Measurements from ENCODE around the gene BTBD16. TPM values are rescaled to one million over a fixed set of nuclear protein-coding genes. Genes with fewer than 3 reads are reported as not detected.

BTBD16 gene
- total RNA-seq, 4 donors from 2014 or later: not detected

- in situ Hi-C loops (cut with MboI; ENCODE audit: low pct_ligation_motif_present in 1 of 4, low pct_unique_long_range_greater_than_20kb in 1 of 4, low sequenced_read_pairs in 3 of 4): no loop called here
- Histone ChIP-seq H3K27ac (no peak overlapping the region), H3K4me3 (no peak overlapping the region), H3K27me3 (no peaks in the 10 kb centered on the region), H3K36me3 (peaks cover 0 to 17% (median 6%) of the 10 kb centered on the region in 4 donors), H3K9me3 (no peaks in the 10 kb centered on the region), H3K4me1 (no peaks in the 10 kb centered on the region)
- DNase-seq: no peak
- intact Hi-C loops (cut with DNase I; ENCODE audit: low total_unique reads): no loop called here
- WGBS, 2 donors (ENCODE audit: low coverage in 1 of 2): 84% methylated on average over 9 of the region's 11 CpGs; no CpG with 5 or more reads in 1 of the 2 donors
- TF ChIP-seq, protein P1, sequence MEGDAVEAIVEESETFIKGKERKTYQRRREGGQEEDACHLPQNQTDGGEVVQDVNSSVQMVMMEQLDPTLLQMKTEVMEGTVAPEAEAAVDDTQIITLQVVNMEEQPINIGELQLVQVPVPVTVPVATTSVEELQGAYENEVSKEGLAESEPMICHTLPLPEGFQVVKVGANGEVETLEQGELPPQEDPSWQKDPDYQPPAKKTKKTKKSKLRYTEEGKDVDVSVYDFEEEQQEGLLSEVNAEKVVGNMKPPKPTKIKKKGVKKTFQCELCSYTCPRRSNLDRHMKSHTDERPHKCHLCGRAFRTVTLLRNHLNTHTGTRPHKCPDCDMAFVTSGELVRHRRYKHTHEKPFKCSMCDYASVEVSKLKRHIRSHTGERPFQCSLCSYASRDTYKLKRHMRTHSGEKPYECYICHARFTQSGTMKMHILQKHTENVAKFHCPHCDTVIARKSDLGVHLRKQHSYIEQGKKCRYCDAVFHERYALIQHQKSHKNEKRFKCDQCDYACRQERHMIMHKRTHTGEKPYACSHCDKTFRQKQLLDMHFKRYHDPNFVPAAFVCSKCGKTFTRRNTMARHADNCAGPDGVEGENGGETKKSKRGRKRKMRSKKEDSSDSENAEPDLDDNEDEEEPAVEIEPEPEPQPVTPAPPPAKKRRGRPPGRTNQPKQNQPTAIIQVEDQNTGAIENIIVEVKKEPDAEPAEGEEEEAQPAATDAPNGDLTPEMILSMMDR (IDR thresholded peaks at IDR 0.05): no peak
- TF ChIP-seq EP300 (IDR thresholded peaks at IDR 0.05; ENCODE audit: low read depth): no peak
- TF ChIP-seq POLR2A (IDR thresholded peaks at IDR 0.05): no peak
- TF ChIP-seq POLR2AphosphoS5 (IDR thresholded peaks at IDR 0.05): no peak
Observed at GRCh38 chr10:122233857-122234348, 37.2 kb upstream of the BTBD16 start.

DNA sequence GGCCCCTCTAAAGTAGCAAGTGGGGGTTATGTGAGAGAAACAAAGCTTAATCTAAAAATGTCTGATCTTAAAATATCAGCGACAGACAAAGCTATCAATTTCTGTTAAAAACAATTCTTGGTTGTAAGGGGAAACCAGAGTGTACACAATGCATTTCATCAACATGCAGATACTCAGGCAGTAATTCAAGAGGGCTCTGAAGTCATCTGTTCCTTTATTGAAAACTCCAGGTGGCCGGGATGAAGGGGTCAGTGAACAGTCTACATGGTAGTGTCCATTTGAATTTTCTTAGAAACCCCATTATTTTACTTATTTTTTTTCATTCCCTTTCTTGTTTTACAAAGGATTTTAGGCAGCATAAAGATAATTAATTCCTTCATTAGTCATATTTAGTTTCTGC lies 36.7 kb upstream of the BTBD16 start:
- TF ChIP-seq POLR2A (IDR thresholded peaks at IDR 0.05): no peak
- no peak for TF ChIP-seq POLR2AphosphoS5 (IDR thresholded peaks at IDR 0.05)
- TF ChIP-seq, protein P1 (IDR thresholded peaks at IDR 0.05): no peak
- no peak for TF ChIP-seq EP300 (IDR thresholded peaks at IDR 0.05; ENCODE audit: low read depth)
- Histone ChIP-seq H3K9me3 (no peaks in the 10 kb centered on the region), H3K4me1 (no peaks in the 10 kb centered on the region), H3K4me3 (no peak overlapping the region), H3K27me3 (no peaks in the 10 kb centered on the region), H3K36me3 (peaks cover 0 to 17% (median 7%) of the 10 kb centered on the region in 4 donors), H3K27ac (no peak overlapping the region)
- 88 to 95% methylated on average over 2 of the region's 2 CpGs for WGBS, 2 donors (ENCODE audit: low coverage in 1 of 2)
- no peak for DNase-seq
- in situ Hi-C loops (cut with MboI; ENCODE audit: low pct_ligation_motif_present in 1 of 4, low pct_unique_long_range_greater_than_20kb in 1 of 4, low sequenced_read_pairs in 3 of 4) (no loop called here), intact Hi-C loops (cut with DNase I; ENCODE audit: low total_unique reads) (no loop called here)

GRCh38 chr10:122236690-122237306 lies 34.3 kb upstream of the BTBD16 start:
- in situ Hi-C loops (cut with MboI; ENCODE audit: low pct_ligation_motif_present in 1 of 4, low pct_unique_long_range_greater_than_20kb in 1 of 4, low sequenced_read_pairs in 3 of 4) (no loop called here), intact Hi-C loops (cut with DNase I; ENCODE audit: low total_unique reads) (no loop called here)
- H3K36me3 ChIP-seq: peaks cover 0 to 13% (median 3%) of the 10 kb centered on the region in 4 donors
- TF ChIP-seq POLR2AphosphoS5 (IDR thresholded peaks at IDR 0.05): no peak
- TF ChIP-seq POLR2A (IDR thresholded peaks at IDR 0.05): no peak
- TF ChIP-seq, protein P1 (IDR thresholded peaks at IDR 0.05): no peak
- no peak for TF ChIP-seq EP300 (IDR thresholded peaks at IDR 0.05; ENCODE audit: low read depth)
- H3K27ac ChIP-seq: no peak overlapping the region
- no peak for DNase-seq
- H3K27me3 ChIP-seq: no peaks in the 10 kb centered on the region
- H3K9me3 ChIP-seq: no peaks in the 10 kb centered on the region
- WGBS, 2 donors (ENCODE audit: low coverage in 1 of 2): 94 to 95% methylated on average over 5 of the region's 5 CpGs
- H3K4me3 ChIP-seq: no peak overlapping the region
- no peaks in the 10 kb centered on the region for H3K4me1 ChIP-seq

DNA sequence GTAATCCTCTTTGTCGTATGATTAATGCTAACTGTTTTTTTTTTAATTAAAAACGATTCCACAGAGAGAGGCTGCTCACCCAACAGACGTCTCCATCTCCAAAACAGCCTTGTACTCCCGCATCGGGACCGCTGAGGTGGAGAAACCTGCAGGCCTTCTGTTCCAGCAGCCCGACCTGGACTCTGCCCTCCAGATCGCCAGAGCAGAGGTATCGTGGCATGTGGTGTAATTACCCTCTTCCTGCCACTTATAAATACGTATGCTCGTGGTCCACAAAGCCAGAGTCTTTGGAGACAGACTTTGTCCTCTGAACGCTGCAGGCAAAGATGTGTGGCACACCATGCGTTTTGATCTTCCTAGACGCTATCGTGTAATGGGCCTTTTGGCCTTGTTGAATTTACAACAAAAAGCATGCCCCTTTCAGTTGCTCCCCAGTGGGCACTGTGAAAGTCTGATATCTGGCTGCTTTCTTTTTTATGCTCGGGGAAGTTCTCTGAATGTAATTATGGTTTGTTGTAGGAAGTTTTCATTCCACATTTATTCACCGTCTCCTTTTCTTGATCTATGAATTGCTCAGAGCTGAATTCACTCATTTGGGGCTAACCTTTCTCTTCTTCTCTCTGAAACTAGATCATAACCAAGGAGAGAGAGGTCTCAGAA lies 33.6 kb upstream of the BTBD16 start:
- intact Hi-C loops (cut with DNase I; ENCODE audit: low total_unique reads) (no loop called here), in situ Hi-C loops (cut with MboI; ENCODE audit: low pct_ligation_motif_present in 1 of 4, low pct_unique_long_range_greater_than_20kb in 1 of 4, low sequenced_read_pairs in 3 of 4) (no loop called here)
- WGBS, 2 donors (ENCODE audit: low coverage in 1 of 2): 74 to 82% methylated on average over 8 to 17 of the region's 17 CpGs
- DNase-seq: peak; percentile 14
- H3K4me1 ChIP-seq: no peaks in the 10 kb centered on the region
- peaks cover 0 to 19% (median 3%) of the 10 kb centered on the region in 4 donors for H3K36me3 ChIP-seq
- H3K4me3 ChIP-seq: no peak overlapping the region
- no peaks in the 10 kb centered on the region for H3K27me3 ChIP-seq
- H3K9me3 ChIP-seq: no peaks in the 10 kb centered on the region
- no peak for TF ChIP-seq POLR2A (IDR thresholded peaks at IDR 0.05)
- H3K27ac ChIP-seq: no peak overlapping the region

All from transverse colon (tissue), 4 donors.